ENCODE measurements around the gene EZH2. TPM values are rescaled to one million over a fixed set of nuclear protein-coding genes. Genes with fewer than 3 reads are reported as not detected.

EZH2 gene
- total and polyA plus RNA-seq, 2 donors (not counting 3 experiments of a cell fraction or from before 2014, with no cell fraction given), result 16.9 to 33.4 TPM

DNA sequence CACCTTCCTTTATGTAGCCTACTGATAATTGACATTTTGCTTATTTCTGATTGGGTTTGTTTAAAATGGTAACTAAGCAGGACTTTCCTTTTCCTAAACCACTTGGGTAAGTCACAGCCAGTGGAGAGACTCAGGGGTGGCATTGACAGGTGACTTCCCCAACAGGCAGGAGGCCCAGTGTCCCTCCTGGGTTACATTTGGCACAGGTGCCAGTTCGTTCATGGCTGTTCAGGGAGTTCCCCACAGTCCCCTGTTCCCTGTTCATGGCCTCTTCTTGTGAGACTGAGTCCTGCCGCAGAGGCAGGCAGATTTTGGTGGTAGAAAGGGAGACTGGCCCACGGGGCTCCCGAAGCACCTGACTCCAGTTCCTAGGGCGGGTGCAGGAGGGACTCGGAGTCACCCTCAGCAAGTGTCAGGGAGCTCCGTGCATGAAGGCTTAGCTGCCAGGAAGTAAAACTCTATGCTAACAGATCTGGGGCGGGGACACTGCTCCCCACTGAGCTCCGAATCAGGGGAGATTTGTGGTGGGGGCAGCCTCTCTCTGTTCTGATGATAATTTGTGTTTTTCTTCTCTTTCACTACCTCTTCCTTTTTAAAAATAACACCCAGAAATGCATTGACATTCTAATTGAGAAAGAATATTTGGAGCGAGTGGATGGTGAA lies 84.1 kb downstream of the EZH2 start:
- Histone ChIP-seq H3K4me1 (ENCODE audit: control insufficient read depth, extremely low read depth, insufficient read depth, low read length) (no peaks in the 10 kb centered on the region), H3K27ac (ENCODE audit: insufficient read depth, low read depth, low read length) (no peak overlapping the region), H3K4me2 (ENCODE audit: insufficient read depth, low read length) (no peak overlapping the region), H3K36me3 (ENCODE audit: control insufficient read depth in 2 of 2, extremely low read depth in 1 of 2, insufficient read depth in 2 of 2, low read length in 2 of 2) (peaks cover 11 to 31% of the 10 kb centered on the region in 2 experiments), H3K79me2 (ENCODE audit: control insufficient read depth, insufficient read depth, low read length) (no peaks in the 10 kb centered on the region), H3K9me1 (replicated peaks; ENCODE audit: control insufficient read depth, extremely low read depth, insufficient read depth, low read length) (no peaks in the 10 kb centered on the region), H3K27me3 (ENCODE audit: control insufficient read depth in 2 of 2, insufficient read depth in 2 of 2, low read length in 2 of 2) (no peaks in the 10 kb centered on the region), H3K4me3 (replicated peaks in 1 of 3; ENCODE audit: insufficient read depth in 1 of 3, low read depth in 1 of 3, low read length in 3 of 3) (no peak overlapping the region), H2AFZ (ENCODE audit: low read depth, low read length) (no peak overlapping the region), H4K20me1 (replicated peaks; ENCODE audit: control insufficient read depth, extremely low read depth, insufficient read depth, low read length) (no peaks in the 10 kb centered on the region), H3K9ac (replicated peaks; ENCODE audit: extremely low read depth, insufficient read depth, low read length) (no peak overlapping the region), H3K9me3 (replicated peaks; ENCODE audit: control insufficient read depth, insufficient read depth, low read length) (no peaks in the 10 kb centered on the region)
- TF ChIP-seq MYC (IDR thresholded peaks at IDR 0.05; ENCODE audit: low read depth, low read length) (no peak), POLR2AphosphoS5 (IDR thresholded peaks at IDR 0.05; ENCODE audit: insufficient read depth, low read depth, low read length) (no peak), POLR2A (IDR thresholded peaks at IDR 0.05; ENCODE audit: low read depth, low read length) (no peak), EZH2 (IDR thresholded peaks at IDR 0.05; ENCODE audit: borderline replicate concordance, low read depth, low read length, severe bottlenecking) (no peak), GATA2 (IDR thresholded peaks at IDR 0.05; ENCODE audit: insufficient read depth, insufficient read length, low read depth, low read length) (no peak), JUN (IDR thresholded peaks at IDR 0.05; ENCODE audit: borderline replicate concordance, insufficient read depth, insufficient read length, low read depth) (no peak)
- TF ChIP-seq, protein P1, sequence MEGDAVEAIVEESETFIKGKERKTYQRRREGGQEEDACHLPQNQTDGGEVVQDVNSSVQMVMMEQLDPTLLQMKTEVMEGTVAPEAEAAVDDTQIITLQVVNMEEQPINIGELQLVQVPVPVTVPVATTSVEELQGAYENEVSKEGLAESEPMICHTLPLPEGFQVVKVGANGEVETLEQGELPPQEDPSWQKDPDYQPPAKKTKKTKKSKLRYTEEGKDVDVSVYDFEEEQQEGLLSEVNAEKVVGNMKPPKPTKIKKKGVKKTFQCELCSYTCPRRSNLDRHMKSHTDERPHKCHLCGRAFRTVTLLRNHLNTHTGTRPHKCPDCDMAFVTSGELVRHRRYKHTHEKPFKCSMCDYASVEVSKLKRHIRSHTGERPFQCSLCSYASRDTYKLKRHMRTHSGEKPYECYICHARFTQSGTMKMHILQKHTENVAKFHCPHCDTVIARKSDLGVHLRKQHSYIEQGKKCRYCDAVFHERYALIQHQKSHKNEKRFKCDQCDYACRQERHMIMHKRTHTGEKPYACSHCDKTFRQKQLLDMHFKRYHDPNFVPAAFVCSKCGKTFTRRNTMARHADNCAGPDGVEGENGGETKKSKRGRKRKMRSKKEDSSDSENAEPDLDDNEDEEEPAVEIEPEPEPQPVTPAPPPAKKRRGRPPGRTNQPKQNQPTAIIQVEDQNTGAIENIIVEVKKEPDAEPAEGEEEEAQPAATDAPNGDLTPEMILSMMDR (IDR thresholded peaks at IDR 0.05; ENCODE audit: extremely low read depth in 1 of 2, insufficient read depth in 1 of 2, low read depth in 1 of 2, low read length in 2 of 2), result no peak
- TF ChIP-seq, protein P2, sequence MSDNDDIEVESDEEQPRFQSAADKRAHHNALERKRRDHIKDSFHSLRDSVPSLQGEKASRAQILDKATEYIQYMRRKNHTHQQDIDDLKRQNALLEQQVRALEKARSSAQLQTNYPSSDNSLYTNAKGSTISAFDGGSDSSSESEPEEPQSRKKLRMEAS (IDR thresholded peaks at IDR 0.05; ENCODE audit: insufficient read depth, insufficient read length), result no peak
- POLR2A ChIA-PET, result no interaction called here
- BruUV-seq (replicated peaks), result no TSS peak
- CTCF ChIA-PET, result no interaction called here
- DNase-seq (ENCODE audit: low read depth, low spot score) (no peak), FAIRE-seq (no peak)
- intact Hi-C loops (cut with micrococcal nuclease) (no loop called here), dilution Hi-C loops (cut with MboI; ENCODE audit: extremely low pct_ligation_motif_present, low sequenced_read_pairs) (no loop called here)
